Activated naive CD8-positive, alpha-beta T cell treated with anti-CD3 and anti-CD28 coated beads, Interleukin-2, amount 50 U/mL, for 16 hours (primary cell): ENCODE data around the gene SLC26A6.

Experiments used
- DNase-seq: peaks from one replicate; pipeline ENCODE4 v3.0.0-alpha.2; 2020; ENCODE audit warnings: low read depth, low spot score

The SLC26A6 gene

DNA sequence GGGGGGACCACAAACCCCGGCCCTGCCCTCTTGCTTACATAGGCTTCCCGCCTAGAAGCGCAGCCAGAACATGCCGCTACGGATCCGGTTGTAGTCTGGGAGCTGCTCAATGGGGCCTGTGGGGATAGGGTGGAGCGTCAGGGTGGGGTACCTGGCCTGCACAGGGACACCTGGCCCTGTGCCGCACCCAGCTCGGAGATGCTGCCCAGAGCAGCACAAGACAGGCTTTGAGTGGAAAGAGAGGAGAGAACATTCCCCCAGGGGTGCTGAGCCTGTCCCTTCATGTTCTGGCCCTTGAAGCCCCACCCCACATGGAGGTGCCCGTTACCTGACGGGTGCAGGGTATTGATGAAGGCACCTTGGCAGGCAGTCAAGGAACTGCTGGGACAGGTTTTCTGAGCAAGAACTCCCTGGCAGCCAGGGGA is 36.2 kb downstream of the SLC26A6 start:
- DNase-seq: no peak

DNA sequence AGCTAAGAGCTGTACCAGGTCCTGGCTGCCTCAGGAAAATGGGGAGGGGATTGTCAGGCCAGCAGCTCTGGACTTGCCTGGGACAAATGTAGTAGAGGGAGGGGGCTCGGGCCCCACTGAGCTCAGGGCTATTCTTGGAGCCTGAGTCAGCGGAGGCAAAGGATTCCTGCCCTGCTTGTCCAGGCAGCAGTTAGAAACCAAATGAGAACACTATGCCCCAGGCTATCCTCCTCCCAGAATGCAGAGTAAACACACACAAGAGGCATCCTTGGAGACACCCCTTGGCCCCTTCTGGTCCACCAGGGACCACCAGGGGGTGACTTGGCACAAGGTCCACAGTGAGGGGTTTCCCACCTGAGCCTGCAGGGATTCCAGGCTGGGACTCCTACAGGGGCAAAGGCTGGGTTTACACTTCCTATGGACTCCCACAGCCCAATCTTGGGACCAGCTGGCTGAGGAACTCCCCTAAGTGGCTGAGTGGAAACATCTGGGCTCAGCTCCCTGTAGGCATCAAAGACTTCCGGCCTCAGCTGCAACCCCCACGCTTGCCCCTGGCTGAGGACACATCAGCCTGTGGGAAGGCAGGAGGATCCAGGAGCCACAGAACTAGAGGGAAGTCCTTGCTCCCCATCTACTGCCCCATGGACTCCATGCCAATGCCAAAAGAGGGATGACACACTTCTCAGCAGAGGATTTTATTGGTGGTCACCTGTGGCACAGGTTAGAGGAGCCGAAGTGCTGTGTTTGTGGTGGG is 36.8 kb downstream of the SLC26A6 start:
- no peak for DNase-seq

GRCh38 chr3:48597408-48597800 is 37.9 kb downstream of the SLC26A6 start:
- no peak for DNase-seq

- DNase-seq: no peak
Observed at GRCh38 chr3:48596676-48597407, 38.4 kb downstream of the SLC26A6 start.

DNA sequence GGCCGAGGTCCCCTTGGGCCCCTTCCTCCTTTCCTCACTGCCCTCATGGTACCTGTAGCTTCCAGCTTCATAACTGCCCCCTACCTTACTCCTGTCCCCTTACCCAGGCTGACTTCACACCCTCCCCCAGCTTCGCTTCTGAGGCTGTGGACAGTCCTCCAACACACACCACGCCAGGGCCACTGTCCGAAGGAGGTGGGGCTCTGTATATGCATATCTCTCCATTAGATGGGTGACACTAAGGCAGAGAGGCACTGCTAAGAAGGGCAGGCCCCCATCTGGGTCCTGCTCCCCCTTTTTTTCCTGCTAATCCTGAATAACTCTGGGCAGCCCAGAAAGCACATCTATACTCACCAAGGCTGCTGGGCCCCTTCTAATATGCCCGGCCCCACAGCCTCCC is 39.1 kb downstream of the SLC26A6 start:
- no peak for DNase-seq

DNA sequence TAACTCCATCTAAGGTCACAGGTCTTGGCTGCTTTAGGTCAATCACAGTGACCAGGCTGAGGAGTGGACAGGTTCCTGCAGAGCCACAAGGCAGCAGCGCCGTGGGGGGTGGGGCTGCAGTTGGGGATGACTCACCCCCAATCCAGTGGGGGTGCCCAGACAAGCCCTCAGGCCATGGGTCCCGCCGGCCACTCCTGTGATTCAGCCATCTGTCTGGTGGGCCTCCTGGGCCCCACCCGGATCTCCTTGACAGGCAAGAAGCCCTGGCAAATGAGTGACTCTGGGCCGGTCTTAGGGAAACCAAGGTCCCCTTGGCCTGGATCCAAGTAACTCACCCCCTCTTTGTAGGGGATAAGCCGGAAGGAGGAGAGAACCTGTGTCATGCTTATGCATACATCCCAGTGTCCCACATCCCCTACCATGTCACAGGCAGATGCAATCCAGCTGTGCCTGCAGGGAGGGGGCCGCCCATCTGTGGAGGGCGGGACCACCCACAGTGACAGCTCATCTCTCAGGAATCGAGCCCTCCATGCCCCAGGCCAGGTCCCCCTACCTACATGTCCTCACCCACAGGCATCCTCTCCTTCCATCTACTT is 39.6 kb downstream of the SLC26A6 start:
- no peak for DNase-seq

DNA sequence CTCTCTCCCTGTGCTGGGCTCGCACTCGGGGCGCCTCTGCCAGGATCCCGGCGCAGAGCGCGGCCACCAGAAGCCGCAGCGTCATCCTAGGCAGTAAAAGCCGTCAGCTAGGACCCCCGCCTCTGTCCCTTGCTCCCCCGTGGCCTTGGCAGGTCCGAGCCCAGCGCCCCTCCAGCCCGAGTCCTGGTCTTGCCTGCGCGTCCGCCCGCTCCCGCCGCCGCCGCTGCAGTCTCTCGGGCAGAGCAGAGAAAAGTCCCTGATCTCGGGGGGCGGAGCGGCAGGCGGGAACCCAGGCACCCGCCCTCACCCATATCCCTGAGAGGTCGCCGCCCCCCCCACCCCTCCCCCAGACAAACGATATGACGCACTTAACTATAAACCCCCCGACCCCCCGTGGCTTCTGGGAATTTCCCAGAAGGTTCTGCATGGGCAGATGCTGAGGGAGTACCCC is 40.2 kb downstream of the SLC26A6 start, which contains the start of gene COL7A1:
Gene COL7A1 (minus strand): TSS at position 255 of the 451 bp plus-strand sequence. CDS start 170 bp downstream, at position 85.
- no peak for DNase-seq

GRCh38 chr3:48594417-48595049 is 40.7 kb downstream of the SLC26A6 start:
- no peak for DNase-seq

- DNase-seq: no peak
Observed at GRCh38 chr3:48593337-48593736, 41.9 kb downstream of the SLC26A6 start.

GRCh38 chr3:48592519-48593087 is 42.7 kb downstream of the SLC26A6 start:
- DNase-seq: no peak

DNA sequence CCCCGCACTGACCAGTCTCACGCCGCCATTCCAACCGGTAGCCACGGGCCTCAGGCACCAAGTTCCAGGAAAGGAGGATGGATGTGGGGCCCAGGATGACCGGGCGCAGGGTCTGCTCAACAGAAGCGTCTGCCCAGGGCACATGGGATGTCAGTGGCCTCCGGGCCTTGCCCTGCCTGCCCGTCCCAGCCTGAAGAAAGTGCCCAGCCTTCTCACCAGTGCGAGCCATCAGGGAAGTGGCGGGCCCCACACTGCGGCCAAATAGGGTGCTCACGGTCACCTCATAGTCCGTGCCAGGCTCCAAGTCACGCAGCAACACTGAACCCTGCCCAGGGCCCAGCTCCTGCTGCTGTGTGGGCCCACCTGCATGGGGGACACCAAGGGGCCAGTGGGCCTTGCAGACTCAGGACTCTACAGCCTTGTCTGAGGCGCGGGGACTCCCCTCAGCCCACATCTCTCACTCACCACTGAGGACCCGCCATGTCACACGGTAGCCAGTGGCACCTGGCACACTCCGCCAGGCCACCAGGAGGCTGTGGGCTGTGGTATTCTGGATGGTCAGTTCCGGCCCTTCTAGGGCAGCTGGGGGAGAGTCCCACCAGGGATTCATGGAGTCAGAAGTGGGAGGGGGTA is 43.3 kb downstream of the SLC26A6 start:
- no peak for DNase-seq

GRCh38 chr3:48591436-48591835 is 43.8 kb downstream of the SLC26A6 start:
- DNase-seq: no peak

DNA sequence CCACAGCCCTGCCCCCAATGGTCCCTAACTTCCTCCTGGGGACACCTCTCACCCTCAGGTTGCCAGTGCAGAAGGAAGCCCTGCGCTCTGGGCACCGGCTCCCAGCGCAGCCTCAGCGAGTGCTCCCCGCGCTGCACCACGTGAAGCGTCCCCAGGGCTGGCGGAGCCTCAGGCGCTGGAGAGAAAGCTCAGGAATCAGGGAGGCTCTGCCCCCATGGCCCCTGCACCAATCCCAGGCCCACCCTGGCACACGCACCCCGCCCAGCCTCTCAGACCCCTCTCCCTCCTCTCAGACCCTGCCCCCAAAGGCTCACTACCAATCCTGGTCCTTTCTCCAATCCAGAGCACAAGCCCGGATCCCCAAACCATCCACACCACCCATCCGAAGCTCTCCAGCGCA is 47.0 kb downstream of the SLC26A6 start:
- no peak for DNase-seq

DNA sequence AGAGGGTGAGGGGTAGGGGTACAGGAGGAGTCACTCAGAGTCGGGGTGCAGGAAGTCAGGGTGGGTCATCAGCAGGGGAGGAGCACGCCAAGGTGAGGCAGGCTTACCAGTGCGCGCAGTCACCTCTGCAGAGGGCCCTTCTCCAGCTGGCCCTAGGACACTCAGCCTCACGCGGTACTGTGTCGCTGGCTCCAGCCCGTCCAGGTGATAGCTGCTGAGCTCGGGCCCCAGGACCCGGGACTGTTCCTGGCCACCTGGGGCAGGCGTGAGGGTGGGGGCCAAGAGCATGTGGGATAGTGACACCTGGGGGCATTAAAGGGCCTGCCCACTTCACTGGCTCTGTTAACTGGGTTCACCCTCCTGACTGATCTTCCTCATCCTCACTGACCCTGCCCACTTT is 47.6 kb downstream of the SLC26A6 start:
- DNase-seq: no peak

- DNase-seq: no peak
Observed at GRCh38 chr3:48585411-48585810, 49.9 kb downstream of the SLC26A6 start.

DNA sequence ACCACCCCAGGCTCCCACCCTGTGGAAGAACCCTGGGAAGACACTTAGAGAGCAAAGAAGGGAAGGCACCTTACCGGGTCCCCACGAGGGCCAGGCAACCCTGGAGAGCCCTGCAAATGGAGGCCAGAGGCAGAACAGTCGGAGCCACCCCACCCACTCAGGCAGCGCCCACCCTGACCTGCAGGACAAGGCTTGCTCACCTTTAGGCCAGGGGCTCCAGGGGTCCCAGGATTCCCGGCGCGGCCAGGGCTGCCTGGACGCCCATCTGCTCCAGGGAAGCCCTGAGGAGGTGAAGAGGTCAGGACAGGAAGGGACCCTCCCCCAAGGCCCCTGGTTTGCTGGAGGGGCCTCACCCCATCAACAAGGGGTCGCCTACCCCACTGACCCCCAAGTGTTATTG is 50.4 kb downstream of the SLC26A6 start:
- no peak for DNase-seq

DNA sequence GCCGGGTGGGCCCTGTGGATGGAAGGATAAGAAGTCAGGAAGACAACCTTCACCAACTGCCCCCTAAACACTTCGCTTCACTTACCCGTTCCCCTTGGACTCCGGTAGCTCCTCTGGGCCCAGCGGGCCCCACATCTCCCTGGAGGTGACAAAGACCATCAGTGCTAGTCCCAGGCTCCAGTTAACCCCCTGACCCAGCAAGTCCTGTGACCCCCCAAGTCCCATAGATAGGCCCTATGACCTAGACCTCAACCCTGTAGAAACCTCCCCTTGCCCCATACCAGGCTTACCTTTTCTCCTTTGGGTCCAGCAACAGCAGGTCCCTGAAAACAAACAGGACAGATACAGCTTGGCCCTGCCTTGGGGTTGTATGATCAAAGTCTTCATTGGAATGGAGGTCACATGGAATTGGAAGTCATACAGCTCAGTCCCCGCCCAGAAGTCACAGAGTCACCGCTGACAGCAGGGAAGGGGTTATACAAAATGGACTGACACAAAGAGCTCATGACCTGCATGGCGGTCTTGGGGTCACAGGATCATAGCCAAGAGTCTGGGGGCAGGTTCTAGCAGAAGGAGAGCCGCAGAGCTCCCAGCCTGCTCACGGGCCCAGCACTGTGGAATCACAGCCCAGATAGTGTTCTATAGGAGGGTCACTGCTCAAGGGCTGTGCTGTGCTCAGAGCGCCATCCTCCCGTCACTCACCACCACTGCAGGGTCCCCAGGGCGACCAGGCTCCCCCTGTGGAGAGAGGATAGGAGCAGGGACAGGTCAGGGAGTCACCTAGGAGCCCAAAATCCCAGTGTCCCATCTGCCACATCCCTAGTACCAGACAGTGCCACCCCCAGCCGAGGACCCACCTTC is 53.4 kb downstream of the SLC26A6 start:
- no peak for DNase-seq

- DNase-seq: no peak
Observed at GRCh38 chr3:48576647-48577046, 58.6 kb downstream of the SLC26A6 start.
